Measurements from ENCODE around the gene CRYBA4. TPM values are rescaled to one million over a fixed set of nuclear protein-coding genes. Genes with fewer than 3 reads are reported as not detected.

CRYBA4 gene
- total and polyA plus RNA-seq, 2 of the 13 experiments (the other 11 are each of a cell fraction or from before 2014, with no cell fraction given): not detected

GRCh38 chr22:26581026-26581425, 40.7 kb upstream of the CRYBA4 start:
- Histone ChIP-seq H3K36me3 (replicated peaks in 1 of 2; ENCODE audit: control insufficient read depth in 1 of 2, insufficient read depth in 2 of 2, low read length in 2 of 2) (0 out of 5 replicates have a peak, but pooled peaks cover 0 to 4% of the 10 kb centered on the region in 2 experiments), H3K4me3 (replicated peaks in 1 of 3; ENCODE audit: insufficient read depth in 1 of 3, low read depth in 2 of 3, low read length in 3 of 3) (no peak overlapping the region), H3K4me2 (ENCODE audit: low read depth, low read length) (no peak overlapping the region), H4K20me1 (ENCODE audit: insufficient read depth, low read length) (no peaks in the 10 kb centered on the region), H3K9me3 (ENCODE audit: low read length) (no peaks in the 10 kb centered on the region), H3K27me3 (ENCODE audit: control insufficient read depth in 1 of 2, insufficient read depth in 2 of 2, low read length in 2 of 2) (no peaks in the 10 kb centered on the region), H3K9ac (ENCODE audit: insufficient read depth, low read depth, low read length) (no peak overlapping the region), H3K79me2 (ENCODE audit: insufficient read depth, low read length) (no peaks in the 10 kb centered on the region), H3K27ac (ENCODE audit: extremely low read length, insufficient read depth, low read length) (no peak overlapping the region), H2AFZ (ENCODE audit: low read length) (no peak overlapping the region), H3K4me1 (ENCODE audit: insufficient read depth, low read length) (peaks cover 8% of the 10 kb centered on the region; the same call in 1 of the 2 replicates)
- intact Hi-C loops (cut with micrococcal nuclease; ENCODE audit: unreplicated experiment) (no loop called here), in situ Hi-C loops (cut with HindIII; ENCODE audit: extremely low pct_ligation_motif_present, low pct_unique_long_range_greater_than_20kb) (no loop called here)
- CTCF ChIA-PET (ENCODE audit: low intra/inter-chr PET ratio, low total read pairs): no interaction called here
- FAIRE-seq (no peak), DNase-seq (ENCODE audit: low spot score) (no peak), ATAC-seq (no peak)
- POLR2A ChIA-PET: no interaction called here
- no TSS peak for BruUV-seq (replicated peaks)
- no peak for TF ChIP-seq ZNF124 (CRISPR knock-in tag; IDR thresholded peaks at IDR 0.05)
- TF ChIP-seq ZFY (CRISPR knock-in tag; IDR thresholded peaks at IDR 0.05): no peak
- TF ChIP-seq, protein P1, sequence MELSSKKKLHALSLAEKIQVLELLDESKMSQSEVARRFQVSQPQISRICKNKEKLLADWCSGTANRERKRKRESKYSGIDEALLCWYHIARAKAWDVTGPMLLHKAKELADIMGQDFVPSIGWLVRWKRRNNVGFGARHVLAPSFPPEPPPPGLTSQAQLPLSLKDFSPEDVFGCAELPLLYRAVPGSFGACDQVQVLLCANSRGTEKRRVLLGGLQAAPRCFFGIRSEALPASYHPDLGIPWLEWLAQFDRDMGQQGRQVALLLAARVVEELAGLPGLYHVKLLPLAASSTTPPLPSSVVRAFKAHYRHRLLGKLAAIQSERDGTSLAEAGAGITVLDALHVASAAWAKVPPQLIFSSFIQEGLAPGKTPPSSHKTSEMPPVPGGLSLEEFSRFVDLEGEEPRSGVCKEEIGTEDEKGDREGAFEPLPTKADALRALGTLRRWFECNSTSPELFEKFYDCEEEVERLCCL (CRISPR knock-in tag; IDR thresholded peaks at IDR 0.05; ENCODE audit: borderline replicate concordance): no peak
- TF ChIP-seq DMAP1 (CRISPR knock-in tag; IDR thresholded peaks at IDR 0.05): no peak
- no peak for TF ChIP-seq ZNF224 (CRISPR knock-in tag; IDR thresholded peaks at IDR 0.05)
- no peak for TF ChIP-seq MAFG (CRISPR knock-in tag; IDR thresholded peaks at IDR 0.05)
- no peak for TF ChIP-seq ARHGAP35 (CRISPR knock-in tag; IDR thresholded peaks at IDR 0.05; ENCODE audit: borderline replicate concordance)
- TF ChIP-seq, protein P2, sequence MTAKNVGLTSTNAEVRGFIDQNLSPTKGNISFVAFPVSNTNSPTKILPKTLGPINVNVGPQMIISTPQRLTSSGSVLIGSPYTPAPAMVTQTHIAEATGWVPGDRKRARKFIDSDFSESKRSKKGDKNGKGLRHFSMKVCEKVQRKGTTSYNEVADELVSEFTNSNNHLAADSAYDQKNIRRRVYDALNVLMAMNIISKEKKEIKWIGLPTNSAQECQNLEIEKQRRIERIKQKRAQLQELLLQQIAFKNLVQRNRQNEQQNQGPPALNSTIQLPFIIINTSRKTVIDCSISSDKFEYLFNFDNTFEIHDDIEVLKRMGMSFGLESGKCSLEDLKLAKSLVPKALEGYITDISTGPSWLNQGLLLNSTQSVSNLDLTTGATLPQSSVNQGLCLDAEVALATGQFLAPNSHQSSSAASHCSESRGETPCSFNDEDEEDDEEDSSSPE (CRISPR knock-in tag; IDR thresholded peaks at IDR 0.05): no peak
- TF ChIP-seq STAG1 (CRISPR knock-in tag; IDR thresholded peaks at IDR 0.05): no peak
- no peak for TF ChIP-seq ATF7 (IDR thresholded peaks at IDR 0.05)
- no peak for TF ChIP-seq ATF7 (CRISPR knock-in tag; IDR thresholded peaks at IDR 0.05)
- TF ChIP-seq KDM4B (CRISPR knock-in tag; IDR thresholded peaks at IDR 0.05): no peak
- TF ChIP-seq DNMT3B (CRISPR knock-in tag; conservative IDR thresholded peaks at IDR 0.05): no peak
- TF ChIP-seq ZNF501 (CRISPR knock-in tag; IDR thresholded peaks at IDR 0.05): no peak
- no peak for TF ChIP-seq ZNF816 (CRISPR knock-in tag; IDR thresholded peaks at IDR 0.05; ENCODE audit: borderline replicate concordance)
- WGBS (ENCODE audit: low lambda C conversion rate): 0% methylated on average over 1 of the region's 1 CpG
